SK-N-SH treated with all-trans-retinoic acid at 6 μM for 48 hours (cell line): Measurements from ENCODE around the gene GPR68.

ENCODE experiments used
- PATZ1 ChIP-seq: fragments of 250-450 bp; sonication (Bioruptor Pico); IDR thresholded peaks from 2 replicates; pipeline ENCODE4 v1.8.0; 2020; ENCODE audit warnings: mild to moderate bottlenecking, moderate library complexity, borderline replicate concordance
- PPARA ChIP-seq: fragments of 250-450 bp; sonication (Bioruptor Pico); IDR thresholded peaks from 2 replicates; pipeline ENCODE4 v1.5.0; 2020; ENCODE audit warnings: mild to moderate bottlenecking, borderline replicate concordance
- TOX ChIP-seq: fragments of 250-450 bp; sonication (Bioruptor Pico); IDR thresholded peaks from 2 replicates; pipeline ENCODE4 v1.8.0; 2021; ENCODE audit warnings: mild to moderate bottlenecking, moderate library complexity, borderline replicate concordance
- ZFP30 ChIP-seq: fragments of 450-650 bp; formaldehyde crosslinking; IDR thresholded peaks from 2 replicates; pipeline ENCODE4 v1.5.0; 2022; ENCODE audit warnings: mild to moderate bottlenecking, moderate library complexity
- ZNF565 ChIP-seq: fragments of 450-650 bp; formaldehyde crosslinking; conservative IDR thresholded peaks from 2 replicates; pipeline ENCODE4 v1.5.0; 2020; ENCODE audit warnings: low read depth, mild to moderate bottlenecking, moderate library complexity
- TF ChIP-seq, protein P1 (sequence below): fragments of 250-450 bp; sonication (Bioruptor Pico); IDR thresholded peaks from 2 replicates; pipeline ENCODE4 v1.5.1; 2020; ENCODE audit warnings: low read depth, mild to moderate bottlenecking, moderate library complexity

- TF ChIP-seq PATZ1 (CRISPR knock-in tag) (no peak), TOX (no peak), ZNF565 (CRISPR knock-in tag) (no peak), ZFP30 (CRISPR knock-in tag) (no peak), PPARA (CRISPR knock-in tag) (no peak)
- TF ChIP-seq, protein P1, sequence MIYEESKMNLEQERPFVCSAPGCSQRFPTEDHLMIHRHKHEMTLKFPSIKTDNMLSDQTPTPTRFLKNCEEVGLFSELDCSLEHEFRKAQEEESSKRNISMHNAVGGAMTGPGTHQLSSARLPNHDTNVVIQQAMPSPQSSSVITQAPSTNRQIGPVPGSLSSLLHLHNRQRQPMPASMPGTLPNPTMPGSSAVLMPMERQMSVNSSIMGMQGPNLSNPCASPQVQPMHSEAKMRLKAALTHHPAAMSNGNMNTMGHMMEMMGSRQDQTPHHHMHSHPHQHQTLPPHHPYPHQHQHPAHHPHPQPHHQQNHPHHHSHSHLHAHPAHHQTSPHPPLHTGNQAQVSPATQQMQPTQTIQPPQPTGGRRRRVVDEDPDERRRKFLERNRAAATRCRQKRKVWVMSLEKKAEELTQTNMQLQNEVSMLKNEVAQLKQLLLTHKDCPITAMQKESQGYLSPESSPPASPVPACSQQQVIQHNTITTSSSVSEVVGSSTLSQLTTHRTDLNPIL (CRISPR knock-in tag), result no peak
Observed at GRCh38 chr14:91230397-91231035, 14.0 kb downstream of the GPR68 start.
